Measurements from ENCODE around the gene PHACTR1. TPM values are rescaled to one million over a fixed set of nuclear protein-coding genes. Genes with fewer than 3 reads are reported as not detected.
"Not testable (repeated sequence)": the region's sequence is repeated elsewhere in the genome, so short reads cannot be mapped to it uniquely, and the experiment has no call there.

The PHACTR1 gene
- total and polyA plus RNA-seq, 3 donors from 2014 or later, result 5.1 to 7.6 (median 6.5) TPM

GRCh38 chr6:13242178-13242577 is 525.6 kb downstream of the PHACTR1 start:
- H3K4me1 ChIP-seq, result no peaks in the 10 kb centered on the region
- H3K4me3 ChIP-seq, result no peak overlapping the region
- no peak for TF ChIP-seq CTCF (IDR thresholded peaks at IDR 0.05)
- no peak for TF ChIP-seq POLR2A (IDR thresholded peaks at IDR 0.05)
- intact Hi-C loops (cut with DNase I; ENCODE audit: low total_unique reads), result no loop called here
- no peaks in the 10 kb centered on the region for H3K27me3 ChIP-seq
- no peak for DNase-seq
- no peaks in the 10 kb centered on the region for H3K9me3 ChIP-seq
- no peak overlapping the region for H3K27ac ChIP-seq
- no peaks in the 10 kb centered on the region for H3K36me3 ChIP-seq (ENCODE audit: low read depth, missing control alignments)
- WGBS, 2 donors, result 92 to 100% methylated on average over 3 of the region's 3 CpGs

GRCh38 chr6:13242590-13242989 is 526.0 kb downstream of the PHACTR1 start:
- intact Hi-C loops (cut with DNase I; ENCODE audit: low total_unique reads), result no loop called here
- no peak overlapping the region for H3K4me3 ChIP-seq
- no peak overlapping the region for H3K27ac ChIP-seq
- H3K27me3 ChIP-seq, result no peaks in the 10 kb centered on the region
- no peaks in the 10 kb centered on the region for H3K4me1 ChIP-seq
- 88 to 90% methylated on average over 1 of the region's 1 CpG for WGBS, 2 donors
- TF ChIP-seq CTCF (IDR thresholded peaks at IDR 0.05), result no peak
- TF ChIP-seq POLR2A (IDR thresholded peaks at IDR 0.05), result no peak
- H3K36me3 ChIP-seq (ENCODE audit: low read depth, missing control alignments), result no peaks in the 10 kb centered on the region
- no peak for DNase-seq
- H3K9me3 ChIP-seq, result no peaks in the 10 kb centered on the region

GRCh38 chr6:13243033-13243432 is 526.5 kb downstream of the PHACTR1 start:
- no peaks in the 10 kb centered on the region for H3K36me3 ChIP-seq (ENCODE audit: low read depth, missing control alignments)
- no peak overlapping the region for H3K27ac ChIP-seq
- H3K4me3 ChIP-seq, result no peak overlapping the region
- whole genome bisulfite sequencing, 2 donors, result 86 to 94% methylated on average over 1 of the region's 1 CpG
- peaks cover 1% of the 10 kb centered on the region for H3K4me1 ChIP-seq
- no peak for DNase-seq
- H3K9me3 ChIP-seq, result no peaks in the 10 kb centered on the region
- no peak for TF ChIP-seq POLR2A (IDR thresholded peaks at IDR 0.05)
- no peak for TF ChIP-seq CTCF (IDR thresholded peaks at IDR 0.05)
- no peaks in the 10 kb centered on the region for H3K27me3 ChIP-seq
- intact Hi-C loops (cut with DNase I; ENCODE audit: low total_unique reads), result no loop called here

- H3K9me3 ChIP-seq; H3K27ac ChIP-seq; H3K27me3 ChIP-seq; DNase-seq; intact Hi-C loops (cut with DNase I; ENCODE audit: low total_unique reads); H3K4me3 ChIP-seq; H3K4me1 ChIP-seq; H3K36me3 ChIP-seq (ENCODE audit: low read depth, missing control alignments): not testable (repeated sequence)
- 91 to 95% methylated on average over 5 of the region's 5 CpGs for WGBS, 2 donors
Observed at GRCh38 chr6:13243745-13244144, 527.2 kb downstream of the PHACTR1 start.

GRCh38 chr6:13247627-13248026 is 531.1 kb downstream of the PHACTR1 start:
- H3K9me3 ChIP-seq, result no peaks in the 10 kb centered on the region
- intact Hi-C loops (cut with DNase I; ENCODE audit: low total_unique reads), result no loop called here
- no peak for DNase-seq

More at GRCh38 chr6:13247627-13248026, 531.1 kb downstream of the PHACTR1 start:
- no peaks in the 10 kb centered on the region for H3K27me3 ChIP-seq
- 84 to 88% methylated on average over 6 to 7 of the region's 7 CpGs for WGBS, 2 donors
- no peak overlapping the region for H3K4me3 ChIP-seq
- TF ChIP-seq CTCF (IDR thresholded peaks at IDR 0.05) (no peak), POLR2A (IDR thresholded peaks at IDR 0.05) (no peak)
- no peaks in the 10 kb centered on the region for H3K36me3 ChIP-seq (ENCODE audit: low read depth, missing control alignments)
- H3K4me1 ChIP-seq, result peaks cover 6% of the 10 kb centered on the region
- no peak overlapping the region for H3K27ac ChIP-seq

Measured in testis (tissue), 3 donors.